Cardiac muscle cell (in vitro differentiated cells and primary cell): ENCODE results near the gene MGME1. TPM values are rescaled to one million over a fixed set of nuclear protein-coding genes. Genes with fewer than 3 reads are reported as not detected.

Source experiments
- DNase-seq, 2 donors: peaks; one replicate each; pipeline versions ENCODE4 v3.0.0 to v3.0.0-alpha.2; 2010 to 2017; ENCODE audit warnings: low read depth in 1 of 2, low spot score in 1 of 2
- H3K27ac ChIP-seq: fragments of 200-600 bp; sonication (generic); 2 replicates; pipeline ENCODE4 v1.5.1; 2016
- H3K27me3 ChIP-seq: fragments of 200-600 bp; sonication (generic); 2 replicates; pipeline ENCODE4 v1.6.0; 2016; ENCODE audit warnings: control low read depth
- H3K36me3 ChIP-seq: fragments of 200-600 bp; sonication (generic); 2 replicates; pipeline ENCODE4 v1.5.1; 2016; ENCODE audit warnings: control low read depth
- H3K4me1 ChIP-seq: fragments of 200-600 bp; sonication (generic); 2 replicates; pipeline ENCODE4 v1.8.1; 2017; ENCODE audit warnings: low read depth, mild to moderate bottlenecking, mixed run types
- H3K4me3 ChIP-seq: fragments of 200-600 bp; sonication (generic); 2 replicates; pipeline ENCODE4 v1.5.1; 2016; ENCODE audit warnings: mild to moderate bottlenecking
- H3K9me3 ChIP-seq: fragments of 200-600 bp; sonication (generic); 2 replicates; pipeline ENCODE4 v1.5.1; 2017; ENCODE audit warnings: low read depth, mild to moderate bottlenecking, control low read depth
- CTCF ChIP-seq: IDR thresholded peaks from 2 replicates; pipeline ENCODE4 v1.5.1; 2012; ENCODE audit warnings: low read depth, mild to moderate bottlenecking, low read length
- polyA plus RNA-seq: library from polyadenylated mRNA; unstranded; fragments of >200 nt; fragmentation: Nextera tagmentation; extraction: Ambion mirVana; gene quantifications from 2 replicates; pipeline ENCODE4 v1.2.1, GENCODE V29; 2016
- total RNA-seq: library from RNA; depleted of rRNA; stranded (reverse); fragments of >200 nt; gene quantifications from 2 replicates; pipeline ENCODE4 v1.2.3, GENCODE V29; 2016

Gene MGME1
- total and polyA plus RNA-seq, 2 experiments from 2014 or later: 15.9 to 27.2 TPM

- Histone ChIP-seq H3K27me3 (no peaks in the 10 kb centered on the region), H3K4me3 (no peak overlapping the region), H3K9me3 (no peaks in the 10 kb centered on the region), H3K4me1 (no peaks in the 10 kb centered on the region), H3K27ac (no peak overlapping the region), H3K36me3 (peaks cover 85% of the 10 kb centered on the region)
- DNase-seq: no peak
- TF ChIP-seq CTCF: no peak
Measured at GRCh38 chr20:17951323-17951722, 17.5 kb upstream of the MGME1 start.

GRCh38 chr20:17952692-17953684, 15.8 kb upstream of the MGME1 start:
- Histone ChIP-seq H3K4me1 (peaks cover under 1% of the 10 kb centered on the region), H3K4me3 (no peak overlapping the region), H3K27me3 (no peaks in the 10 kb centered on the region), H3K9me3 (no peaks in the 10 kb centered on the region), H3K36me3 (peaks cover 70% of the 10 kb centered on the region), H3K27ac (peak overlapping the region; percentile 63)
- TF ChIP-seq CTCF: no peak
- no peak for DNase-seq

- DNase-seq: no peak
- Histone ChIP-seq H3K27ac (peak overlapping the region; percentile 63), H3K27me3 (no peaks in the 10 kb centered on the region), H3K4me1 (peaks cover 8% of the 10 kb centered on the region), H3K4me3 (no peak overlapping the region), H3K9me3 (no peaks in the 10 kb centered on the region), H3K36me3 (peaks cover 60% of the 10 kb centered on the region)
- TF ChIP-seq CTCF: no peak
Measured at GRCh38 chr20:17953935-17954334, 14.9 kb upstream of the MGME1 start.

GRCh38 chr20:17955302-17955701, 13.5 kb upstream of the MGME1 start:
- H3K27ac ChIP-seq: no peak overlapping the region
- H3K4me3 ChIP-seq: no peak overlapping the region
- no peaks in the 10 kb centered on the region for H3K9me3 ChIP-seq
- H3K27me3 ChIP-seq: no peaks in the 10 kb centered on the region
- TF ChIP-seq CTCF: no peak
- H3K4me1 ChIP-seq: peaks cover 13% of the 10 kb centered on the region
- H3K36me3 ChIP-seq: peaks cover 47% of the 10 kb centered on the region
- peak in 1 of 2 donors; percentile 29 for DNase-seq

GRCh38 chr20:17956099-17956685, 12.6 kb upstream of the MGME1 start:
- Histone ChIP-seq H3K9me3 (no peaks in the 10 kb centered on the region), H3K27me3 (no peaks in the 10 kb centered on the region), H3K36me3 (peaks cover 38% of the 10 kb centered on the region), H3K27ac (no peak overlapping the region), H3K4me1 (peaks cover 14% of the 10 kb centered on the region), H3K4me3 (no peak overlapping the region)
- no peak for TF ChIP-seq CTCF
- no peak for DNase-seq
